GM12878 (cell line): ENCODE measurements around the gene PPP1R36. TPM values are rescaled to one million over a fixed set of nuclear protein-coding genes. Genes with fewer than 3 reads are reported as not detected.

ENCODE experiments used
- CHD4 ChIP-seq: fragments of 200-600 bp; sonication (generic); IDR thresholded peaks from 2 replicates; pipeline ENCODE4 v1.6.1; 2016; ENCODE audit warnings: mild to moderate bottlenecking
- FOXK2 ChIP-seq: fragments of 450-650 bp; IDR thresholded peaks from 2 replicates; pipeline ENCODE4 v1.6.1; 2017; ENCODE audit warnings: mild to moderate bottlenecking, moderate library complexity
- GABPA ChIP-seq: IDR thresholded peaks from 2 replicates; pipeline ENCODE4 v1.6.1; 2014; ENCODE audit warnings: antibody characterized with exemption, low read depth, mild to moderate bottlenecking, inconsistent platforms
- HDAC6 ChIP-seq: fragments of 200-600 bp; sonication (generic); IDR thresholded peaks from one replicate; pipeline ENCODE4 v1.8.0; 2017; ENCODE audit warnings: antibody characterized with exemption; ENCODE audit not compliant: unreplicated experiment
- IKZF2 ChIP-seq, 2 experiments: fragments of 450-650 bp; IDR thresholded peaks; 2 replicates each; pipeline ENCODE4 v1.6.1; 2017; ENCODE audit warnings: mild to moderate bottlenecking in 2 of 2, moderate library complexity in 2 of 2
- IRF3 ChIP-seq: fragments of 450-650 bp; IDR thresholded peaks from 2 replicates; pipeline ENCODE4 v1.6.1; 2014; ENCODE audit warnings: mild to moderate bottlenecking
- JUND ChIP-seq: IDR thresholded peaks from 2 replicates; pipeline ENCODE4 v1.6.1; 2012; ENCODE audit warnings: low read depth, mild to moderate bottlenecking, low read length, improper control_type of control experiment, moderate library complexity
- MTA3 ChIP-seq: IDR thresholded peaks from 2 replicates; pipeline ENCODE4 v1.6.1; 2012; ENCODE audit warnings: low read length, inconsistent platforms, borderline replicate concordance
- NFIC ChIP-seq: IDR thresholded peaks from 2 replicates; pipeline ENCODE4 v1.6.1; 2012; ENCODE audit warnings: low read depth, mild to moderate bottlenecking, inconsistent platforms, low read length, moderate library complexity
- NRF1 ChIP-seq: conservative IDR thresholded peaks from 2 replicates; pipeline ENCODE4 v1.6.1; 2011; ENCODE audit warnings: mild to moderate bottlenecking, low read depth, low read length, improper control_type of control experiment
- SIN3A ChIP-seq: IDR thresholded peaks from 2 replicates; pipeline ENCODE4 v1.6.1; 2012; ENCODE audit warnings: low read depth, low read length, improper control_type of control experiment
- SKIL ChIP-seq: fragments of 450-650 bp; IDR thresholded peaks from 2 replicates; pipeline ENCODE4 v1.6.1; 2017; ENCODE audit warnings: mild to moderate bottlenecking, low read depth, inconsistent platforms; ENCODE audit not compliant: poor library complexity, severe bottlenecking
- TBL1XR1 ChIP-seq: IDR thresholded peaks from 2 replicates; pipeline ENCODE4 v1.6.1; 2012; ENCODE audit warnings: low read depth, low read length, improper control_type of control experiment
- YY1 ChIP-seq: IDR thresholded peaks from 2 replicates; pipeline ENCODE4 v1.6.1; 2011; ENCODE audit warnings: low read depth, mild to moderate bottlenecking, low read length
- ZNF207 ChIP-seq: fragments of 450-650 bp; IDR thresholded peaks from 2 replicates; pipeline ENCODE4 v1.6.1; 2014; ENCODE audit warnings: antibody characterized with exemption, mild to moderate bottlenecking, borderline replicate concordance
- polyA plus RNA-seq, 11 experiments: library from polyadenylated mRNA; depleted of rRNA in 4 of 11; unstranded in 6 of 11; stranded (reverse) in 5 of 11; fragments of >200 nt; fragmentation: Nextera tagmentation in 4 of 11; fragmentation: Illumina TruSeq in 1 of 11; extraction: Ambion mirVana in 4 of 11; extraction: Trizol in 1 of 11; gene quantifications; 1 replicate in 1 of 11; 2 replicates in 10 of 11; pipeline versions ENCODE4 v1.2.1 to v1.2.3, GENCODE V29; 2011 to 2016; ENCODE audit warnings: inconsistent platforms in 2 of 11, missing spikeins in 2 of 11, low read depth in 1 of 11
- total RNA-seq, 4 experiments: library from RNA; depleted of rRNA in 3 of 4; stranded (reverse); fragments of >200 nt in 3 of 4; fragmentation: Illumina TruSeq in 1 of 4; extraction: Trizol in 1 of 4; gene quantifications; 2 replicates each; pipeline versions ENCODE4 v1.2.1 to v1.2.3, GENCODE V29; 2013 to 2021
- TF ChIP-seq, protein P1 (sequence below): fragments of 450-650 bp; IDR thresholded peaks from 2 replicates; pipeline ENCODE4 v1.6.1; 2017; ENCODE audit warnings: mild to moderate bottlenecking
- TF ChIP-seq, protein P2 (sequence below): fragments of 450-650 bp; IDR thresholded peaks from 2 replicates; pipeline ENCODE4 v1.6.1; 2017; ENCODE audit warnings: low read depth, mild to moderate bottlenecking, moderate library complexity
- TF ChIP-seq, protein P3 (sequence below): IDR thresholded peaks from 2 replicates; pipeline ENCODE4 v1.6.1; 2011; ENCODE audit warnings: borderline replicate concordance, low read depth, mild to moderate bottlenecking, moderate library complexity, low read length; ENCODE audit not compliant: insufficient read depth, poor library complexity, severe bottlenecking

PPP1R36 gene
- total and polyA plus RNA-seq, 10 of the 15 experiments (the other 5 are each of a cell fraction or from before 2014, with no cell fraction given), result 0.12 to 0.13 TPM; not detected in 8

GRCh38 chr14:64508215-64508776 lies 41.5 kb upstream of the PPP1R36 start (continued):
- peak; percentile 62 for TF ChIP-seq SKIL
- TF ChIP-seq, protein P1, sequence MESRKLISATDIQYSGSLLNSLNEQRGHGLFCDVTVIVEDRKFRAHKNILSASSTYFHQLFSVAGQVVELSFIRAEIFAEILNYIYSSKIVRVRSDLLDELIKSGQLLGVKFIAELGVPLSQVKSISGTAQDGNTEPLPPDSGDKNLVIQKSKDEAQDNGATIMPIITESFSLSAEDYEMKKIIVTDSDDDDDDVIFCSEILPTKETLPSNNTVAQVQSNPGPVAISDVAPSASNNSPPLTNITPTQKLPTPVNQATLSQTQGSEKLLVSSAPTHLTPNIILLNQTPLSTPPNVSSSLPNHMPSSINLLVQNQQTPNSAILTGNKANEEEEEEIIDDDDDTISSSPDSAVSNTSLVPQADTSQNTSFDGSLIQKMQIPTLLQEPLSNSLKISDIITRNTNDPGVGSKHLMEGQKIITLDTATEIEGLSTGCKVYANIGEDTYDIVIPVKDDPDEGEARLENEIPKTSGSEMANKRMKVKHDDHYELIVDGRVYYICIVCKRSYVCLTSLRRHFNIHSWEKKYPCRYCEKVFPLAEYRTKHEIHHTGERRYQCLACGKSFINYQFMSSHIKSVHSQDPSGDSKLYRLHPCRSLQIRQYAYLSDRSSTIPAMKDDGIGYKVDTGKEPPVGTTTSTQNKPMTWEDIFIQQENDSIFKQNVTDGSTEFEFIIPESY, result no peak
- TF ChIP-seq IKZF2 (IDR thresholded peaks at IDR 0.05), result peak; percentile 10 to 23; a peak in 1 of 4 replicates
- TF ChIP-seq, protein P2, sequence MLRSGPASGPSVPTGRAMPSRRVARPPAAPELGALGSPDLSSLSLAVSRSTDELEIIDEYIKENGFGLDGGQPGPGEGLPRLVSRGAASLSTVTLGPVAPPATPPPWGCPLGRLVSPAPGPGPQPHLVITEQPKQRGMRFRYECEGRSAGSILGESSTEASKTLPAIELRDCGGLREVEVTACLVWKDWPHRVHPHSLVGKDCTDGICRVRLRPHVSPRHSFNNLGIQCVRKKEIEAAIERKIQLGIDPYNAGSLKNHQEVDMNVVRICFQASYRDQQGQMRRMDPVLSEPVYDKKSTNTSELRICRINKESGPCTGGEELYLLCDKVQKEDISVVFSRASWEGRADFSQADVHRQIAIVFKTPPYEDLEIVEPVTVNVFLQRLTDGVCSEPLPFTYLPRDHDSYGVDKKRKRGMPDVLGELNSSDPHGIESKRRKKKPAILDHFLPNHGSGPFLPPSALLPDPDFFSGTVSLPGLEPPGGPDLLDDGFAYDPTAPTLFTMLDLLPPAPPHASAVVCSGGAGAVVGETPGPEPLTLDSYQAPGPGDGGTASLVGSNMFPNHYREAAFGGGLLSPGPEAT, result no peak
- TF ChIP-seq GABPA, result 0 out of 2 replicates have a peak, but pooled peaks have one; percentile 19
- TF ChIP-seq JUND, result 0 out of 2 replicates have a peak, but pooled peaks have one; percentile 30
- TF ChIP-seq CHD4, result no peak
- no peak for TF ChIP-seq ZNF207
- no peak for TF ChIP-seq FOXK2
- peak; percentile 56; the same call in 1 of the 2 replicates for TF ChIP-seq NFIC
- 0 out of 2 replicates have a peak, but pooled peaks have one; percentile 13 for TF ChIP-seq YY1
- TF ChIP-seq IRF3, result no peak
- TF ChIP-seq TBL1XR1, result no peak
- TF ChIP-seq MTA3, result 0 out of 2 replicates have a peak, but pooled peaks have one; percentile 32
- TF ChIP-seq SIN3A, result peak; percentile 56; the same call in 1 of the 2 replicates
- TF ChIP-seq, protein P3, sequence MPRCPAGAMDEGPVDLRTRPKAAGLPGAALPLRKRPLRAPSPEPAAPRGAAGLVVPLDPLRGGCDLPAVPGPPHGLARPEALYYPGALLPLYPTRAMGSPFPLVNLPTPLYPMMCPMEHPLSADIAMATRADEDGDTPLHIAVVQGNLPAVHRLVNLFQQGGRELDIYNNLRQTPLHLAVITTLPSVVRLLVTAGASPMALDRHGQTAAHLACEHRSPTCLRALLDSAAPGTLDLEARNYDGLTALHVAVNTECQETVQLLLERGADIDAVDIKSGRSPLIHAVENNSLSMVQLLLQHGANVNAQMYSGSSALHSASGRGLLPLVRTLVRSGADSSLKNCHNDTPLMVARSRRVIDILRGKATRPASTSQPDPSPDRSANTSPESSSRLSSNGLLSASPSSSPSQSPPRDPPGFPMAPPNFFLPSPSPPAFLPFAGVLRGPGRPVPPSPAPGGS, result peak; percentile 34
- TF ChIP-seq NRF1, result no peak
- TF ChIP-seq HDAC6, result no peak
- TF ChIP-seq, all 136 proteins: peak for 21
